ENCODE data around the gene FOXL1. TPM values are rescaled to one million over a fixed set of nuclear protein-coding genes. Genes with fewer than 3 reads are reported as not detected.

Gene FOXL1
- total and polyA plus RNA-seq, 4 donors = 0.41 to 2.5 (median 1.4) TPM

DNA sequence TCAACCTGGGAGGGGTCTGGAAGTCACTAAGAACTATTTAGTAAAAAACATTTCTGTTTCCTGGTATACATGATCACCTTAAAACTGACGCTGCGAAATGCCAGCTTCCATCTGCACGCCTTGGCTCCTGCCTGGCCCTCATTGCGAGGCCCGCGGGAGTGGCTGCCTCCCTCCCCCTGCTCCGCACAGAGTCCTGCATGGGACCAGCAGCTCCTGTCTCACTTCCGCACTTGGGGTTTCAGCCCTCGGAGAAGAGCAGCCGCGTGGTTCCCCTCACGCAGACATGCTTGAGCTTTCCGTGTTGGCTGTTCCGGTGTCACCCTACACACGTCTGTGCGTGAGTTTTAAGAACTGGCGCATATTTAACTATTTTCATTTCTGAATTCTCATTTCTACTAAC lies 41.7 kb upstream of the FOXL1 start:
- H3K27me3 ChIP-seq (ENCODE audit: control insufficient read depth in 3 of 3, insufficient read depth in 3 of 3, low read length in 2 of 3) = no peaks in the 10 kb centered on the region
- peaks cover 10 to 44% (median 20%) of the 10 kb centered on the region in 4 donors for H3K36me3 ChIP-seq (ENCODE audit: control insufficient read depth in 4 of 4, insufficient read depth in 4 of 4, low read length in 4 of 4)
- H3K27ac ChIP-seq (ENCODE audit: low read depth in 1 of 2, low read length in 1 of 2) = no peak overlapping the region
- no peak for DNase-seq
- H3K9me3 ChIP-seq (ENCODE audit: control insufficient read depth in 4 of 4, insufficient read depth in 3 of 4, low read length in 3 of 4) = no peaks in the 10 kb centered on the region
- peaks cover 0 to 2% (median 1%) of the 10 kb centered on the region in 5 donors for H3K4me1 ChIP-seq (ENCODE audit: control insufficient read depth in 5 of 5, insufficient read depth in 5 of 5, low read length in 5 of 5)
- H3K4me3 ChIP-seq = no peak overlapping the region
- TF ChIP-seq, protein P1, sequence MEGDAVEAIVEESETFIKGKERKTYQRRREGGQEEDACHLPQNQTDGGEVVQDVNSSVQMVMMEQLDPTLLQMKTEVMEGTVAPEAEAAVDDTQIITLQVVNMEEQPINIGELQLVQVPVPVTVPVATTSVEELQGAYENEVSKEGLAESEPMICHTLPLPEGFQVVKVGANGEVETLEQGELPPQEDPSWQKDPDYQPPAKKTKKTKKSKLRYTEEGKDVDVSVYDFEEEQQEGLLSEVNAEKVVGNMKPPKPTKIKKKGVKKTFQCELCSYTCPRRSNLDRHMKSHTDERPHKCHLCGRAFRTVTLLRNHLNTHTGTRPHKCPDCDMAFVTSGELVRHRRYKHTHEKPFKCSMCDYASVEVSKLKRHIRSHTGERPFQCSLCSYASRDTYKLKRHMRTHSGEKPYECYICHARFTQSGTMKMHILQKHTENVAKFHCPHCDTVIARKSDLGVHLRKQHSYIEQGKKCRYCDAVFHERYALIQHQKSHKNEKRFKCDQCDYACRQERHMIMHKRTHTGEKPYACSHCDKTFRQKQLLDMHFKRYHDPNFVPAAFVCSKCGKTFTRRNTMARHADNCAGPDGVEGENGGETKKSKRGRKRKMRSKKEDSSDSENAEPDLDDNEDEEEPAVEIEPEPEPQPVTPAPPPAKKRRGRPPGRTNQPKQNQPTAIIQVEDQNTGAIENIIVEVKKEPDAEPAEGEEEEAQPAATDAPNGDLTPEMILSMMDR (IDR thresholded peaks at IDR 0.05; ENCODE audit: control extremely low read depth, extremely low read depth) = no peak
- no peak for ATAC-seq (ENCODE audit: insufficient read depth, low FRiP score)
- no peak overlapping the region for H3K9ac ChIP-seq (ENCODE audit: insufficient read depth in 1 of 2, low read length in 2 of 2)
- WGBS, 2 donors = 96 to 97% methylated on average over 17 of the region's 17 CpGs

DNA sequence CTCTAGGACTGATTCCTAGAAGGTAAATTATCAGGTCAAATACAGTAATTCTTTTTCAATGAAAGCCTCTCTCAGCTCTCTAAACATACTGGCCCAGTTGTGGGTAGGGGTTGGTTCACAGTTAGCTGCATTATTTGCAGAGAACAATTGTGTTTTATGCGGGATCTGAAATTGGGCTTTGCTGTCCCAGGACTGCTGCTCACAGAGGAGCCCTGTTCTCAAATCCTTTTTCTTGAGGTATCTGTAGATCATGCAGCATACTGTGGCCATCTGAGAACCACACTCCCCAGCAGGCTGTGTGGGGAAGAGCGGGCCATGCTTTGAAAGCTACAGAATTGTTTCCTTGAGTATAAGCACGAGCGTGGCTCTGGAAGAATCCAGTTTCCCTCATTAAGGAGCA lies 40.9 kb upstream of the FOXL1 start:
- Histone ChIP-seq H3K27ac (ENCODE audit: low read depth in 1 of 2, low read length in 1 of 2) (no peak overlapping the region), H3K4me3 (no peak overlapping the region), H3K4me1 (ENCODE audit: control insufficient read depth in 5 of 5, insufficient read depth in 5 of 5, low read length in 5 of 5) (no peaks in the 10 kb centered on the region), H3K9me3 (ENCODE audit: control insufficient read depth in 4 of 4, insufficient read depth in 3 of 4, low read length in 3 of 4) (no peaks in the 10 kb centered on the region), H3K9ac (ENCODE audit: insufficient read depth in 1 of 2, low read length in 2 of 2) (no peak overlapping the region), H3K36me3 (ENCODE audit: control insufficient read depth in 4 of 4, insufficient read depth in 4 of 4, low read length in 4 of 4) (peaks cover 10 to 43% (median 21%) of the 10 kb centered on the region in 4 donors), H3K27me3 (ENCODE audit: control insufficient read depth in 3 of 3, insufficient read depth in 3 of 3, low read length in 2 of 3) (no peaks in the 10 kb centered on the region)
- ATAC-seq (ENCODE audit: insufficient read depth, low FRiP score) = no peak
- TF ChIP-seq, protein P1 (IDR thresholded peaks at IDR 0.05; ENCODE audit: control extremely low read depth, extremely low read depth) = no peak
- DNase-seq = no peak
- 96 to 99% methylated on average over 4 of the region's 4 CpGs for WGBS, 2 donors

DNA sequence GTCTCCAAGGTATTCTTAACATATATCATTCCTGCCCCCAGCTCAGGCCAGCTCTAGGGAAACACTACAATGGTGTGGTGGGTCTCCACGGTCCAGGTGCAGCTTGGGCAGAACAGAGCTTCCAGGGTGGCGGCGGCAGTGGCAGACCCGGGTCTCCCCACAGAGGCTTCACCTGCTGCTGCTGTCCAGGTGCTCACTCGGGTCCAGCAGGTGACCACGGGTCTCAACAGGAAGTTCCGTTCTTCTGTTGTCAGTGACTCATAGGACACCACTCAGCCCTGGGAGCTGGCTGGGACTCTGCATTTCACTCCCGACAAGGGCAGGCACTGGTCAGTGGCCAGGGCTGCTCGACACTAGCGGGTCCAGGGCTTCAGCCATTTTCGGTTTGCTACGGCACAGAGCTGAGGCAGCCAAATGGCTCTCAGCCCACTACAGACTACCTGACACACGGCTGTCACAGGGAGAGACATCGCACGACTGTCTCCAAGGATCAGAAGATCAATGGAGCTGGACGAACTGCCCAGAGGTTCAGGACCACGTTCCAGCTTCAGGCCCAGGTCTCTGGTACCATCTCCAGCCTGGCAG lies 40.1 kb upstream of the FOXL1 start:
- Histone ChIP-seq H3K27me3 (ENCODE audit: control insufficient read depth in 3 of 3, insufficient read depth in 3 of 3, low read length in 2 of 3) (no peaks in the 10 kb centered on the region), H3K9ac (ENCODE audit: insufficient read depth in 1 of 2, low read length in 2 of 2) (no peak overlapping the region), H3K36me3 (ENCODE audit: control insufficient read depth in 4 of 4, insufficient read depth in 4 of 4, low read length in 4 of 4) (peaks cover 10 to 43% (median 21%) of the 10 kb centered on the region in 4 donors), H3K9me3 (ENCODE audit: control insufficient read depth in 4 of 4, insufficient read depth in 3 of 4, low read length in 3 of 4) (no peaks in the 10 kb centered on the region), H3K27ac (ENCODE audit: low read depth in 1 of 2, low read length in 1 of 2) (no peak overlapping the region), H3K4me1 (ENCODE audit: control insufficient read depth in 5 of 5, insufficient read depth in 5 of 5, low read length in 5 of 5) (no peaks in the 10 kb centered on the region), H3K4me3 (no peak overlapping the region)
- TF ChIP-seq, protein P1 (IDR thresholded peaks at IDR 0.05; ENCODE audit: control extremely low read depth, extremely low read depth) = no peak
- ATAC-seq (ENCODE audit: insufficient read depth, low FRiP score) = no peak
- no peak for DNase-seq
- WGBS, 2 donors = 95 to 97% methylated on average over 17 of the region's 17 CpGs

DNA sequence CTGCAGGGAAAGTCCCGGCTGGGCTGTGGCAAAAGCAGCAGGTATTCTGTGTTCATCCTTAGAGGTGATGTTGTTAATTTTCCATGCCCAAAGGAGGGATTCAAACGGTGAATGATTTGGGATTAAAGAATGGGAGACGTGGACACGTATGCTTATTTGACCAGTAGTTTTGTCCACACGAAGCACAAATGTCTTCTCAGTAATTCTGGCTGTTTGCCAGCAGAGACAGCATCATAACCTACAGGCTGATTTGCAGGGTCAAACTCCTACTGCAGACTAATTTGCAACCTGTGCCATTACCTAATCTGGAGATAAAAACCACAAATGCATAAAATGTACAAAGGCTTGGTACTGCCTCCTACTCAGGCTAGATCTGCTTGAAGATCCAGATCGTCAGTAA lies 37.5 kb upstream of the FOXL1 start:
- Histone ChIP-seq H3K9me3 (ENCODE audit: control insufficient read depth in 4 of 4, insufficient read depth in 3 of 4, low read length in 3 of 4) (no peaks in the 10 kb centered on the region), H3K4me1 (ENCODE audit: control insufficient read depth in 5 of 5, insufficient read depth in 5 of 5, low read length in 5 of 5) (no peaks in the 10 kb centered on the region), H3K27me3 (ENCODE audit: control insufficient read depth in 3 of 3, insufficient read depth in 3 of 3, low read length in 2 of 3) (no peaks in the 10 kb centered on the region), H3K27ac (ENCODE audit: low read depth in 1 of 2, low read length in 1 of 2) (no peak overlapping the region), H3K36me3 (ENCODE audit: control insufficient read depth in 4 of 4, insufficient read depth in 4 of 4, low read length in 4 of 4) (peaks cover 10 to 48% (median 26%) of the 10 kb centered on the region in 4 donors), H3K4me3 (no peak overlapping the region), H3K9ac (ENCODE audit: insufficient read depth in 1 of 2, low read length in 2 of 2) (no peak overlapping the region)
- 91 to 94% methylated on average over 6 of the region's 6 CpGs for WGBS, 2 donors
- TF ChIP-seq, protein P1 (IDR thresholded peaks at IDR 0.05; ENCODE audit: control extremely low read depth, extremely low read depth) = no peak
- ATAC-seq (ENCODE audit: insufficient read depth, low FRiP score) (no peak), DNase-seq (no peak)

All from lung (tissue), 12 donors.